ENCODE data around the gene MYO5C. TPM values are rescaled to one million over a fixed set of nuclear protein-coding genes. Genes with fewer than 3 reads are reported as not detected.
A peak's percentile ranks its signal among the peaks of the same experiment; 100 is the strongest.

Gene MYO5C
- total and polyA plus RNA-seq, 10 of the 15 experiments (the other 5 are each of a cell fraction or from before 2014, with no cell fraction given), result 0.29 to 1.3 (median 0.75) TPM

DNA sequence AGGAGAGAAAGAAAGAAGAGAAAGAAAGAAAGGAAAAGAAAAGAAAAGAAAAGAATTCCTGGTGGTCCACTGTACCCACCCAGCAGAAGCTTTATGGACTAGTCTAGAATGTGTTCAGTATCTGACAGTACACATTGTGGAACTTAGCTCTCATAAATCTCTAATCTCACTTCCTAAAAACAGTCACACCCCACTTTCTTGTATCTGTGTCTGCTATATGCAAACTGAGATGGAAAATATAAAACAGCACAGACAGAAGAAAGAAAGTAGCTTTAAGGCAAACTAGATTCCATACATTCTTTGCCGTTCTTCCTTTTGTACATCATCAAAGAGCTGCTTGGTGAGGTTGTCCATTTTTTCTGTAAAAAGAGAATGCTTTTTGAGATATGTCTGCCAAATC, 63.3 kb downstream of the MYO5C start:
- in situ Hi-C loops (cut with MboI), result no loop called here
- 4% methylated on average over 1 of the region's 1 CpG for WGBS (ENCODE audit: insufficient coverage, insufficient replicate concordance, low lambda C conversion rate, missing lambda C conversion rate)
- peak; percentile 99 for FAIRE-seq
- RAD21 ChIA-PET (ENCODE audit: unreplicated experiment), result interaction anchor here (0.8 to 2.2 kb wide), 7 partner anchors 10 to 233 kb away, joined by 3 to 16 read pairs (median 7); no protein-coding TSS in a partner anchor
- H3K79me2 ChIP-seq (ENCODE audit: control insufficient read depth, insufficient read depth, low read length), result no peaks in the 10 kb centered on the region
- H3K27me3 ChIP-seq (replicated peaks in 1 of 2; ENCODE audit: control insufficient read depth in 2 of 2, insufficient read depth in 2 of 2, low read length in 1 of 2), result no peaks in the 10 kb centered on the region
- no TSS peak for BruUV-seq (replicated peaks)
- DNase-seq (ENCODE audit: low read depth, low spot score), result no peak
- CTCF ChIA-PET, result interaction anchor here (0.6 to 13.5 kb wide), 17 partner anchors 8 to 503 kb away, joined by 3 to 235 read pairs (median 3); partner anchors contain the start of gene GNB5
- H3K9ac ChIP-seq (ENCODE audit: control insufficient read depth, insufficient read depth, low read length), result no peak overlapping the region
- H2AFZ ChIP-seq (ENCODE audit: control insufficient read depth, low read depth, low read length), result no peak overlapping the region
- intact Hi-C loops (cut with micrococcal nuclease; ENCODE audit: unreplicated experiment), result no loop called here
- H3K9me3 ChIP-seq (replicated peaks; ENCODE audit: control insufficient read depth, insufficient read depth, low read length), result no peaks in the 10 kb centered on the region
- peak overlapping the region; percentile 48; the same call in 1 of the 2 replicates for H3K4me3 ChIP-seq
- H3K4me1 ChIP-seq (ENCODE audit: control insufficient read depth, insufficient read depth, low read length), result peaks cover 58% of the 10 kb centered on the region
- H3K4me2 ChIP-seq (ENCODE audit: control insufficient read depth, insufficient read depth), result peak overlapping the region; percentile 93
- SMC1A ChIA-PET (ENCODE audit: uncharacterized antibody, unreplicated experiment), result interaction anchor here (0.7 to 8.5 kb wide), 18 partner anchors 9 to 502 kb away, joined by 3 to 80 read pairs (median 4); no protein-coding TSS in a partner anchor
- H3K36me3 ChIP-seq (ENCODE audit: control insufficient read depth in 2 of 2, insufficient read depth in 2 of 2, low read length in 1 of 2), result no peaks in the 10 kb centered on the region
- POLR2A ChIA-PET, result interaction anchor here (0.6 to 0.9 kb wide), 3 partner anchors 52 to 518 kb away, joined by 3 read pairs; no protein-coding TSS in a partner anchor
- no peaks in the 10 kb centered on the region for H4K20me1 ChIP-seq (ENCODE audit: control insufficient read depth, insufficient read depth)
- H3K27ac ChIP-seq (ENCODE audit: control insufficient read depth, insufficient read depth), result peak overlapping the region; percentile 64; the same call in 1 of the 2 replicates
- peak; percentile 89 for ATAC-seq
- TF ChIP-seq RCOR1 (conservative IDR thresholded peaks at IDR 0.05; ENCODE audit: low read depth, low read length) (no peak), HDAC6 (IDR thresholded peaks at IDR 0.05; ENCODE audit: unreplicated experiment) (no peak), STAT3 (IDR thresholded peaks at IDR 0.05; ENCODE audit: low read depth, low read length) (no peak), KDM1A (IDR thresholded peaks at IDR 0.05; ENCODE audit: borderline replicate concordance) (no peak), TCF3 (IDR thresholded peaks at IDR 0.05; ENCODE audit: borderline replicate concordance, insufficient read depth, low read depth, low read length) (no peak)
- TF ChIP-seq, protein P1, sequence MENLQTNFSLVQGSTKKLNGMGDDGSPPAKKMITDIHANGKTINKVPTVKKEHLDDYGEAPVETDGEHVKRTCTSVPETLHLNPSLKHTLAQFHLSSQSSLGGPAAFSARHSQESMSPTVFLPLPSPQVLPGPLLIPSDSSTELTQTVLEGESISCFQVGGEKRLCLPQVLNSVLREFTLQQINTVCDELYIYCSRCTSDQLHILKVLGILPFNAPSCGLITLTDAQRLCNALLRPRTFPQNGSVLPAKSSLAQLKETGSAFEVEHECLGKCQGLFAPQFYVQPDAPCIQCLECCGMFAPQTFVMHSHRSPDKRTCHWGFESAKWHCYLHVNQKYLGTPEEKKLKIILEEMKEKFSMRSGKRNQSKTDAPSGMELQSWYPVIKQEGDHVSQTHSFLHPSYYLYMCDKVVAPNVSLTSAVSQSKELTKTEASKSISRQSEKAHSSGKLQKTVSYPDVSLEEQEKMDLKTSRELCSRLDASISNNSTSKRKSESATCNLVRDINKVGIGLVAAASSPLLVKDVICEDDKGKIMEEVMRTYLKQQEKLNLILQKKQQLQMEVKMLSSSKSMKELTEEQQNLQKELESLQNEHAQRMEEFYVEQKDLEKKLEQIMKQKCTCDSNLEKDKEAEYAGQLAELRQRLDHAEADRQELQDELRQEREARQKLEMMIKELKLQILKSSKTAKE (IDR thresholded peaks at IDR 0.05; ENCODE audit: low read depth, poor library complexity, severe bottlenecking), result no peak
- TF ChIP-seq, protein P2, sequence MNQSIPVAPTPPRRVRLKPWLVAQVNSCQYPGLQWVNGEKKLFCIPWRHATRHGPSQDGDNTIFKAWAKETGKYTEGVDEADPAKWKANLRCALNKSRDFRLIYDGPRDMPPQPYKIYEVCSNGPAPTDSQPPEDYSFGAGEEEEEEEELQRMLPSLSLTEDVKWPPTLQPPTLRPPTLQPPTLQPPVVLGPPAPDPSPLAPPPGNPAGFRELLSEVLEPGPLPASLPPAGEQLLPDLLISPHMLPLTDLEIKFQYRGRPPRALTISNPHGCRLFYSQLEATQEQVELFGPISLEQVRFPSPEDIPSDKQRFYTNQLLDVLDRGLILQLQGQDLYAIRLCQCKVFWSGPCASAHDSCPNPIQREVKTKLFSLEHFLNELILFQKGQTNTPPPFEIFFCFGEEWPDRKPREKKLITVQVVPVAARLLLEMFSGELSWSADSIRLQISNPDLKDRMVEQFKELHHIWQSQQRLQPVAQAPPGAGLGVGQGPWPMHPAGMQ (IDR thresholded peaks at IDR 0.05; ENCODE audit: borderline replicate concordance), result no peak
- TF ChIP-seq, protein P3, sequence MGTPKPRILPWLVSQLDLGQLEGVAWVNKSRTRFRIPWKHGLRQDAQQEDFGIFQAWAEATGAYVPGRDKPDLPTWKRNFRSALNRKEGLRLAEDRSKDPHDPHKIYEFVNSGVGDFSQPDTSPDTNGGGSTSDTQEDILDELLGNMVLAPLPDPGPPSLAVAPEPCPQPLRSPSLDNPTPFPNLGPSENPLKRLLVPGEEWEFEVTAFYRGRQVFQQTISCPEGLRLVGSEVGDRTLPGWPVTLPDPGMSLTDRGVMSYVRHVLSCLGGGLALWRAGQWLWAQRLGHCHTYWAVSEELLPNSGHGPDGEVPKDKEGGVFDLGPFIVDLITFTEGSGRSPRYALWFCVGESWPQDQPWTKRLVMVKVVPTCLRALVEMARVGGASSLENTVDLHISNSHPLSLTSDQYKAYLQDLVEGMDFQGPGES (IDR thresholded peaks at IDR 0.05), result no peak
- TF ChIP-seq, protein P4, sequence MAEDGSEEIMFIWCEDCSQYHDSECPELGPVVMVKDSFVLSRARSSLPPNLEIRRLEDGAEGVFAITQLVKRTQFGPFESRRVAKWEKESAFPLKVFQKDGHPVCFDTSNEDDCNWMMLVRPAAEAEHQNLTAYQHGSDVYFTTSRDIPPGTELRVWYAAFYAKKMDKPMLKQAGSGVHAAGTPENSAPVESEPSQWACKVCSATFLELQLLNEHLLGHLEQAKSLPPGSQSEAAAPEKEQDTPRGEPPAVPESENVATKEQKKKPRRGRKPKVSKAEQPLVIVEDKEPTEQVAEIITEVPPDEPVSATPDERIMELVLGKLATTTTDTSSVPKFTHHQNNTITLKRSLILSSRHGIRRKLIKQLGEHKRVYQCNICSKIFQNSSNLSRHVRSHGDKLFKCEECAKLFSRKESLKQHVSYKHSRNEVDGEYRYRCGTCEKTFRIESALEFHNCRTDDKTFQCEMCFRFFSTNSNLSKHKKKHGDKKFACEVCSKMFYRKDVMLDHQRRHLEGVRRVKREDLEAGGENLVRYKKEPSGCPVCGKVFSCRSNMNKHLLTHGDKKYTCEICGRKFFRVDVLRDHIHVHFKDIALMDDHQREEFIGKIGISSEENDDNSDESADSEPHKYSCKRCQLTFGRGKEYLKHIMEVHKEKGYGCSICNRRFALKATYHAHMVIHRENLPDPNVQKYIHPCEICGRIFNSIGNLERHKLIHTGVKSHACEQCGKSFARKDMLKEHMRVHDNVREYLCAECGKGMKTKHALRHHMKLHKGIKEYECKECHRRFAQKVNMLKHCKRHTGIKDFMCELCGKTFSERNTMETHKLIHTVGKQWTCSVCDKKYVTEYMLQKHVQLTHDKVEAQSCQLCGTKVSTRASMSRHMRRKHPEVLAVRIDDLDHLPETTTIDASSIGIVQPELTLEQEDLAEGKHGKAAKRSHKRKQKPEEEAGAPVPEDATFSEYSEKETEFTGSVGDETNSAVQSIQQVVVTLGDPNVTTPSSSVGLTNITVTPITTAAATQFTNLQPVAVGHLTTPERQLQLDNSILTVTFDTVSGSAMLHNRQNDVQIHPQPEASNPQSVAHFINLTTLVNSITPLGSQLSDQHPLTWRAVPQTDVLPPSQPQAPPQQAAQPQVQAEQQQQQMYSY (CRISPR knock-in tag; IDR thresholded peaks at IDR 0.05), result no peak
- TF ChIP-seq, protein P5, sequence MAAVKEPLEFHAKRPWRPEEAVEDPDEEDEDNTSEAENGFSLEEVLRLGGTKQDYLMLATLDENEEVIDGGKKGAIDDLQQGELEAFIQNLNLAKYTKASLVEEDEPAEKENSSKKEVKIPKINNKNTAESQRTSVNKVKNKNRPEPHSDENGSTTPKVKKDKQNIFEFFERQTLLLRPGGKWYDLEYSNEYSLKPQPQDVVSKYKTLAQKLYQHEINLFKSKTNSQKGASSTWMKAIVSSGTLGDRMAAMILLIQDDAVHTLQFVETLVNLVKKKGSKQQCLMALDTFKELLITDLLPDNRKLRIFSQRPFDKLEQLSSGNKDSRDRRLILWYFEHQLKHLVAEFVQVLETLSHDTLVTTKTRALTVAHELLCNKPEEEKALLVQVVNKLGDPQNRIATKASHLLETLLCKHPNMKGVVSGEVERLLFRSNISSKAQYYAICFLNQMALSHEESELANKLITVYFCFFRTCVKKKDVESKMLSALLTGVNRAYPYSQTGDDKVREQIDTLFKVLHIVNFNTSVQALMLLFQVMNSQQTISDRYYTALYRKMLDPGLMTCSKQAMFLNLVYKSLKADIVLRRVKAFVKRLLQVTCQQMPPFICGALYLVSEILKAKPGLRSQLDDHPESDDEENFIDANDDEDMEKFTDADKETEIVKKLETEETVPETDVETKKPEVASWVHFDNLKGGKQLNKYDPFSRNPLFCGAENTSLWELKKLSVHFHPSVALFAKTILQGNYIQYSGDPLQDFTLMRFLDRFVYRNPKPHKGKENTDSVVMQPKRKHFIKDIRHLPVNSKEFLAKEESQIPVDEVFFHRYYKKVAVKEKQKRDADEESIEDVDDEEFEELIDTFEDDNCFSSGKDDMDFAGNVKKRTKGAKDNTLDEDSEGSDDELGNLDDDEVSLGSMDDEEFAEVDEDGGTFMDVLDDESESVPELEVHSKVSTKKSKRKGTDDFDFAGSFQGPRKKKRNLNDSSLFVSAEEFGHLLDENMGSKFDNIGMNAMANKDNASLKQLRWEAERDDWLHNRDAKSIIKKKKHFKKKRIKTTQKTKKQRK (IDR thresholded peaks at IDR 0.05; ENCODE audit: low read depth, low read length), result no peak

Measured in GM12878 (cell line).